ENCODE results near the gene ACOD1.

The ACOD1 gene

DNA sequence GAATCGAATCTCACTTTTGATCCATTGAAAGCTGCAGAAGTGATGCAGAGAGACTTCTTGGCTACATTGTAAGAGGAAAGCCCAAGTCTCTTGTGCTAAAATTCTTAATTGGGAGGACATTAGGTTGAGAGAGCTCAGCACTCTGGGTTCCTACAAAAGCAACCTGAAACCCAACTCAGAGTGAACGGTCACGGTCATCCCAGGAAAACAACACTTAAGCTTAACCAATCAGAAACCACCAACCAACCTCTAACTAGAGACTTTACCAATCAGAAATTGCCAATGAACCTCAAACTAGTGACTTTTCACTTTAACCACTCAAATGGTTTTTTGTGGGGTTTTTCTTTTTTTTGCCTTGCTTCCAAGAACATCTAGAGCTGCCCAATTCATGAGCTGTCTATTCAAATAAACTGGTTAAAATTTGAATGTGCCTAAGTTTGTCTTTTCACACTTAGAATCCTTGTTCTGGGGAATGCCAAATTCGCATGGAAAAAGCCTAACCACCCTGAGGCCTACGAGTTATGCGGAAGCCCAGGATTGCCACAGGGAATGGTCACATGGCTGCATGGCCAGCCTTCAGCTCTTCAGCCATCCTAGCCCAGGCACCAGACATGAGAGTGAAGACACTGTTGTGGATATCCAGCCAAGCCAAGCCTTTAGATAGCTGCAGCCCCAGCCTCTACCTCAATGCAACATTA is 25.8 kb downstream of the ACOD1 start:
- TF ChIP-seq, protein P1, sequence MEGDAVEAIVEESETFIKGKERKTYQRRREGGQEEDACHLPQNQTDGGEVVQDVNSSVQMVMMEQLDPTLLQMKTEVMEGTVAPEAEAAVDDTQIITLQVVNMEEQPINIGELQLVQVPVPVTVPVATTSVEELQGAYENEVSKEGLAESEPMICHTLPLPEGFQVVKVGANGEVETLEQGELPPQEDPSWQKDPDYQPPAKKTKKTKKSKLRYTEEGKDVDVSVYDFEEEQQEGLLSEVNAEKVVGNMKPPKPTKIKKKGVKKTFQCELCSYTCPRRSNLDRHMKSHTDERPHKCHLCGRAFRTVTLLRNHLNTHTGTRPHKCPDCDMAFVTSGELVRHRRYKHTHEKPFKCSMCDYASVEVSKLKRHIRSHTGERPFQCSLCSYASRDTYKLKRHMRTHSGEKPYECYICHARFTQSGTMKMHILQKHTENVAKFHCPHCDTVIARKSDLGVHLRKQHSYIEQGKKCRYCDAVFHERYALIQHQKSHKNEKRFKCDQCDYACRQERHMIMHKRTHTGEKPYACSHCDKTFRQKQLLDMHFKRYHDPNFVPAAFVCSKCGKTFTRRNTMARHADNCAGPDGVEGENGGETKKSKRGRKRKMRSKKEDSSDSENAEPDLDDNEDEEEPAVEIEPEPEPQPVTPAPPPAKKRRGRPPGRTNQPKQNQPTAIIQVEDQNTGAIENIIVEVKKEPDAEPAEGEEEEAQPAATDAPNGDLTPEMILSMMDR (conservative IDR thresholded peaks at IDR 0.05; ENCODE audit: control insufficient read depth, insufficient read depth, low read depth, low read length): no peak
- H3K4me3 ChIP-seq (ENCODE audit: control insufficient read depth, low read depth, low read length): no peak overlapping the region

DNA sequence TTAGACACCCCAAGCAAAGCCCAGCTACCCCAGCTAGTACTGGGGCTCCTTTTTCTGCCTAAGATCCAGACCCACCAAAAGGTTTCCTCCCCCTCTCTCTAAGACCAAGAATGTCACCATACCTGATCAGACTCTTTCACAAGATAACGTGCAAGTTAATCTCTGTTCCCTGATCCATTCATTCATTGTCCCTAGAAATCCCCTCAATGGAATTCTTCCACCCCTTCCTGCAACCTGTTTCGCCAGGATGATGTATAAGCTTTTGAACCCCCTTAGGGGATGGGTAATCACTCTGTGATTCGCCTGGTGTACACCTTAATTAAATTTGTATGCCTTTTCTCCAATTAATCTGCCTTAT is 26.3 kb downstream of the ACOD1 start:
- no peak for DNase-seq (ENCODE audit: low read depth)
- H3K4me3 ChIP-seq (ENCODE audit: control insufficient read depth, low read depth, low read length): no peak overlapping the region
- TF ChIP-seq, protein P1 (conservative IDR thresholded peaks at IDR 0.05; ENCODE audit: control insufficient read depth, insufficient read depth, low read depth, low read length): no peak

More for the DNA sequence above, 25.8 kb downstream of the ACOD1 start:
- no peak for DNase-seq (ENCODE audit: low read depth)

DNA sequence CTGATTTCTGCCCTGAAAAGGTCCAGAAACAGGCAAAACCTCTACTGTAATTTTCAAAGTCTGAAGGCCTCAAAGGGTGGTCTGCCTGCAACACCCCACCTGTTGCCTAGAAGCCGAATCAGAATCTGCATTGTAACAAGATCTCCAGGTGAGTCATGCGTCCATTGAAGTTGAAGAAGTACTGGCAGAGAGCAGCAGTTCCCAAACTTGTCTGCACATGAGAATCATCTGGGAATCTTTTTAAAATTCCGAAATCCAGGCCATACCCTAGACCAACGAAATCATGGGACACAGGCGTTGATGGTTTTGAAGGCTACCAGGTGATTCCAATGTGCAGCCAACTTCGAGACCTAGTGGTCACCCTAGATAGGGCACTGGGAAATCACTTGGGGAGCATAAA is 27.6 kb downstream of the ACOD1 start:
- DNase-seq (ENCODE audit: low read depth): no peak
- TF ChIP-seq, protein P1 (conservative IDR thresholded peaks at IDR 0.05; ENCODE audit: control insufficient read depth, insufficient read depth, low read depth, low read length): no peak
- H3K4me3 ChIP-seq (ENCODE audit: control insufficient read depth, low read depth, low read length): no peak overlapping the region

DNA sequence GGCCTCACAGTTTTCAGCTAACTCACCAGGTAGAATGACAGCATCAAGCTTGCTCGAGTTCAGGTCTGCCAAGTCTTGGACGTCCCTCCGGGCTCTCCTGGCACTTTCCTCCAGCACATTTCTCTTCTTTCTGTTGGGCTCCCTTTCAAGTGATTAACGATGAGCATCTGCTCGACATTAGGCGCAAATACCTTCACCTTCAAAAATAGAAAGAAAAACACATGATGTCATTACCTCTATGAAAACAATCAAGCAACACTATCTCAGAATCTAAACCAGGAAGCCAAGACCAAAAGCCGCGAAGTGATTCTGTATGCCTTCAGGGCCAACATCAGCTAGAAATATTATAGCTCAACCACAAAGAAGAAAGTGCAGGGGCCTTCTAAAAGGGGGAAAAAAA is 28.2 kb downstream of the ACOD1 start:
- DNase-seq (ENCODE audit: low read depth): peak; percentile 32
- TF ChIP-seq, protein P1 (conservative IDR thresholded peaks at IDR 0.05; ENCODE audit: control insufficient read depth, insufficient read depth, low read depth, low read length): no peak
- H3K4me3 ChIP-seq (ENCODE audit: control insufficient read depth, low read depth, low read length): no peak overlapping the region

DNA sequence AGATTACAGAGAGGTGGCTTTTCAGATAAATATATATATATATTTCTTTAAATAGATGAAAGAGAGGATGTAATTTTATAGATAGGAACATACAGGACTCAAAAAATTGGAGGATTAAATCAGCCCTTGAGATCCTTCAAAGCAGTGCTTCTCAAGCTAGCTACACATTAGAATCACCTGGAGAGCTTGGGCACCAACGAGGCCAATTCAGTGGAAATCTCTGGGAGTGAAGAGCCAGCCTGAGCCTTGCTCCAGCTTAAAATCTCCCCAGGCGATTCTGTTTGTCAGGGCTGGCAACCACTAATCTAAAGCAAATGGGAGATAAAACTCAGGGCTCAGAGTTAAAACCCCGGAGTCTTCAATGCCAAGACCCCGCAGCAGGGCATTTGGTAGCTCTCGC is 28.6 kb downstream of the ACOD1 start:
- TF ChIP-seq, protein P1 (conservative IDR thresholded peaks at IDR 0.05; ENCODE audit: control insufficient read depth, insufficient read depth, low read depth, low read length): no peak
- DNase-seq (ENCODE audit: low read depth): no peak
- H3K4me3 ChIP-seq (ENCODE audit: control insufficient read depth, low read depth, low read length): no peak overlapping the region

DNA sequence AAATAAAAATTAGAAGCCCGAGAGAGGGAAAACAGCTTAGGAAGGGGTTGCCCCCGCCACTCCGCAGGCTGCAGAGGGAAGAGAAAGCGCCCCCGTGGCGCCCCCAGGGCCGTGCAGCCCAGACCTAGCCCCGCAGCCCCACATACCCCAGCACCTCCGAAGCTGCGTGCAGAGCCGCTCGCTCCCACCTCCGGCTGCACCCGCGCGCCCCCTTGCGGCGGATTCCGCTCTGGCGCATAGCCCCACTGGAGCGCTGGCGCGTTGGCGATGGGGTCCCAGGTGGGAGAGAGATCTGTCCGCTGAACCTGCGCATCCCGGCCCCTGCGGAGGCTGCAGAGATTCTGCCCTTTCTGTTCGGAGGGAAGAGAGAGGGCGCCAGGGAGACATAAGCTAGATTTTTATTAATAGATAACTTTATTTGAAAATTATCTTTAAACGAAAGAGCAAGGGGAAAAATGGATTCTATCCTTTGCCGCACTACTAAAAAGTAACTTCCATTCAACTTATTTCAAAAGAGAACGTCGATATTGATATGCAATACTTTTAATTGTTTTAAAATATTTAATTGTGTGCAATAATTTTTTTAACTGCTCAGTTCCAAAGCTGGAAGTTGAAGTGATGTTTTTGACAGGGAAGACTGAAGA is 31.9 kb downstream of the ACOD1 start:
- H3K4me3 ChIP-seq (ENCODE audit: control insufficient read depth, low read depth, low read length): peak overlapping the region; percentile 33
- TF ChIP-seq, protein P1 (conservative IDR thresholded peaks at IDR 0.05; ENCODE audit: control insufficient read depth, insufficient read depth, low read depth, low read length): peak; percentile 75
- DNase-seq (ENCODE audit: low read depth): peak; percentile 41

Data from fibroblast of mammary gland (primary cell).